Activated T-cell treated with anti-CD3 and anti-CD28 coated beads for 48 hours (primary cell): ENCODE results near the gene CHST13.

Experiments used
- DNase-seq: peaks from one replicate; pipeline ENCODE4 v3.0.0-alpha.2; 2020; ENCODE audit warnings: low read depth

The CHST13 gene

GRCh38 chr3:126510308-126510910 lies 13.5 kb upstream of the CHST13 start:
- no peak for DNase-seq

DNA sequence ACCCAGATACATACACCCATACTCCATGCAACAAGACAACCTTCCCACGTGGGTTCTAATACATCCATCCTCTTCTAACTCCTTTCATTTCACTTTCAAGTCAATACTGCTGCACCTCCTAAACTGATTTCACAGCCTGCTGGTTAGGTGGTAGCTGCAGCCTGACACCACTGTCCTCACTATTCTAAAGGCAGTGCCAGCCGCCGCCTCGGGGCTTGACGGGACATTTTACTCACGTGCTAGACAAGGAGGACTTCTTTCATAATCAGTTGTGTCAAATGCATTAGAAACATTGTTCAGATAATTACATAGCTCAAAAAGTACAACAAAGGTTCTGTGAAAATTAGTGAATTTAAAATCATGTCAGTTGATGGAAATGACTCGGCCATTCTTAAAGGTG lies 12.7 kb upstream of the CHST13 start:
- DNase-seq: no peak

GRCh38 chr3:126512026-126512425 lies 11.9 kb upstream of the CHST13 start:
- no peak for DNase-seq

- no peak for DNase-seq
Measured at GRCh38 chr3:126512916-126513650, 10.9 kb upstream of the CHST13 start.

GRCh38 chr3:126514161-126514560 lies 9.8 kb upstream of the CHST13 start:
- no peak for DNase-seq

DNA sequence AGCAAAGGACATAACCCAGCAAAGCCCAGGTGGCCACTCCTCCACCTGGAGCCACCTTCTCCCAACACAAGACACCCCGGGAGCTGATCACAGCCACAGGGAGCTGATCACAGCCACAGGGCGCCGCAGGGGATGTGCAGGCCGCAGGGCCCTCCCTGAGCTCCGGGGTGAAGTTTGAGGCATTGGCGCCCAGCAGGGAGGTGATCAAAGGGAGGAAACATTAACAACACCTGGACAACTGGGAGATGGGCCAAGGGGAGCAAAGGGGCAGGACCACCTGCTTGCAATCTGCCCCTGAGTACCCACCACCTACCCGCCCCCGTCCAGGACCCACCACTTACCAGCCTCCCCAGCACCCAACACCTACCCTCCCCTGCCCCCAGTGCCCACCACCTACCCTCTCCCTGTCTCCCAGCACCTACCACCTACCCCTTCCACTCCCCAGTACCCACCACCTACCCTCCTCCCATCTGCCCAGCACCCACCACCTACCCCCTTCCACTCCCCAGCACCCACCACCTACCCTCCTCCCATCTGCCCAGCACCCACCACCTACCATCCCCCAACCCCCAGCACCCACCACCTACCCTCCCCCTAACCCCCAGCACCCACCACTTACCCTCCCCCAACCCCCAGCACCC lies 8.8 kb upstream of the CHST13 start:
- DNase-seq: no peak

DNA sequence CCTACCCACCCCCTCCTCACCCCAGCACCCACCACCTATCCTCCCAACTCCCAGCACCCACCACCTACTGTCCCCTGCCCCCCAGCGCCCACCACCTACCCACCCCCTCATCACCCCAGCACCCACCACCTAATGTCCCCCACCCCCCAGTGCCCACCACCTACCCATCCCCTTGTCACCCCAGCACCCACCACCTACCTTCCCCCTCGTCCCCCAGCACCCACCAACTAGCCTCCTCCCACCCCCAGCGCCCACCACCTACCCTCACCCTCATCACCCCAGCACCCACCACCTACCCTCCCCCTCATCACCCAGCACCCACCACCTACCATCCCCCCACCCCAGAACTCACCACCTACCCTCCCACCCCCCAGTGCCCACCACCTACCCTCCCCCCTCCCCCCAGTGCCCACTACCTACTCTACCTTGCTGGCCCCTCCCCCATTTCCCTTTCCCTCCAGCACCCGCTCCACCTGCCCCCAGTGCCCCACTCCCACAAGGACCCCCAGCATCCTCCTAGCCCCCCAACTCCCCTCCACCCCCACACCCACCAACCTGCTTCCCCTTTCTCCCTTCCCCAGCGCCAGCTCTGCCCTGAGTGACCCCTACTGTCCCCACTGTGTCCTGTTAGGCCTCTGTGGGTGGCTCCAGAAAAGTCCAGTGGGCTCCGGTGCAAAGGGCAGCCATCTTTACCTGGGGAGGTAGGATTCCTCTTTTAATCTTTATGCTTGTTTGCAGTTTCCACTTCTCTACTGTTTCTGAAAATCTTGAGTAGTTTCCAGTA lies 7.6 kb upstream of the CHST13 start:
- no peak for DNase-seq

DNA sequence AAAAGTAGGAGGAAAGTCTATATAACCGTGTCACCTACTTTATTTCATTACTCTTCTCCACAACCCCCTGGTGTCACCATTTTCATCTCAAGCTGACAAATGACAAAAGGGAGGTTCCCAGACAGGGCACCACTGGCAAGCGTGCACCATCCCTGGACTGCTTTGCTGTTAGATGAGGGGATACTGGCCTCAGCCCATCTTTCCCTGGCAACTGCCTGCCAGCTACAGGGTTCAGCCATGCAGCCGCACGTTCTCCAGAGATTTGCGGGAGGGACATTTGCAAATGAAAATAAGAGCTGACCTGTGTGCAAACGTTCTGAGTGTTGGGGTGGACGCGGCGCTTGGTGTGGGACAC lies 7.0 kb upstream of the CHST13 start:
- DNase-seq: no peak

DNA sequence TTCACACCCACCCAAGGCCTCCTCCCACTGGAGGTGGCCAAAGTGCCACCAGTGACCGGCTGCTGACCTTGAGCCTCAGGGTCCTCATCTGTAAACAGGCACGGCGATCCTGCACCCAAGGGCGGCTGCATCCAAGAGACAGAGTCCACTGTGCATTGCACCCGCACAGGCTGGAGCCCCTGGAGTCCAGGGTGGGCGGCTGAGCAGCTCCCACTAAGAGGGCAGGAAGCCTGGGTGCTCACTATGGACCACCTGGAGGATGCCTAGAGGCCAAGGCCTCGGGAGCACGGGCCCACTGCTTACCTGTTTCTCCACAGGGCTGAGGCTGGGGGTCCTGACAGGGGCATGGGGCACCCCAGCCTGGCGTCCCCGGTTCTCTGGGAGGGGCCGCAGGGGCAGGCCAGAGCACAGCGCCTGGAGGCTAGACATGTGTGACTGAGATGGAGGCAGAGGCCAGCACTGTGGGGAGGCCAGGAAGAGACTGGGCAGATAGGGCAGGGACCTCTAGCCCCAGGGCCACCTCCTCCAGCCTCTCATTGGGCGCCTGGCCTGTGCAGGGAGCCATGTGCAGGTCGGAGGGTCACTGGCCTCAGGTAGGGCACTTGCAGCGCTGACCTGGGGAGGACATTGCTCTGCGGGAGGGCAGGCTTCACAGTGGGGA lies 6.5 kb upstream of the CHST13 start, which contains the start of gene UROC1:
TSS of gene UROC1 (minus strand) at position 483 of the 661 bp plus-strand sequence. CDS start at position 429, 54 bp downstream.
- no peak for DNase-seq

DNA sequence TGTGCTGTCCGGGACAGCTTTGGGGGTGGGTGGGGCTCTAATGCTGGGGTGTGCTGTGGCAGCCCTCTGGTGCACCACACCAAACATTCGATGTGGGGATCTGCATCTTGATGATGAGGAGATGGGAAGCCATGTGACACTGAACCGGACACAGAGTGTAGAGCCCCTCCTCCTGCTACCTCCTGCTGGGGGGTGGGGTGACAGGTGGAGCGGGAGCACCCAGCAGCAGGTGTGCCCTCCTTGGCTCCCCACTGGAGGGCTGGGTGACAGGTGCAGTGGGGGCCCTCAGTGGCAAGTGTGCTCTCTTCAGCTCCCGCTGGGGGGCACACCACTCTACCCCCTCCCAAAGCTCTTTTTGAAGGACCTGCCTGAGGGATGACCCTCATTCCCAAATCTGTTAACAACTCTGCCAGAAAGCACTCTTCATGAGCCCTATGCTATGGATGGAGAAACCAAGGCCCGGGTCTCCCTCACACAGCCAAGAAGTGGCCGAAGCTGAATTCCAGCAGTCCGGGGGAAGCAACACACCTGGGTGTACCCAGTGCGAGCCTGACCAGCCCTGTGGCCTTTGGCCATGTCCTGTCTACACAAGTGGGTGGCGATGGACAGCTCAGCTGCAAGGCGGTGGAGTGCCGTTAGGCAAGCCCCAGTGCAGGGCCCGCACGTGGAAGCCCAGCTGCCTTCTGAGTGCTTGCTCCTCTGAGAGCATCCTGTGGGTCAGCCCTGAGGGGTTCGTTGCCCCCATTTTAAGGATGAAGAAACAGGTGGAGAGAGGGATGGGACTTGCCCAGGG lies 5.8 kb upstream of the CHST13 start:
- DNase-seq: no peak

GRCh38 chr3:126518779-126519177 lies 5.2 kb upstream of the CHST13 start:
- no peak for DNase-seq

DNA sequence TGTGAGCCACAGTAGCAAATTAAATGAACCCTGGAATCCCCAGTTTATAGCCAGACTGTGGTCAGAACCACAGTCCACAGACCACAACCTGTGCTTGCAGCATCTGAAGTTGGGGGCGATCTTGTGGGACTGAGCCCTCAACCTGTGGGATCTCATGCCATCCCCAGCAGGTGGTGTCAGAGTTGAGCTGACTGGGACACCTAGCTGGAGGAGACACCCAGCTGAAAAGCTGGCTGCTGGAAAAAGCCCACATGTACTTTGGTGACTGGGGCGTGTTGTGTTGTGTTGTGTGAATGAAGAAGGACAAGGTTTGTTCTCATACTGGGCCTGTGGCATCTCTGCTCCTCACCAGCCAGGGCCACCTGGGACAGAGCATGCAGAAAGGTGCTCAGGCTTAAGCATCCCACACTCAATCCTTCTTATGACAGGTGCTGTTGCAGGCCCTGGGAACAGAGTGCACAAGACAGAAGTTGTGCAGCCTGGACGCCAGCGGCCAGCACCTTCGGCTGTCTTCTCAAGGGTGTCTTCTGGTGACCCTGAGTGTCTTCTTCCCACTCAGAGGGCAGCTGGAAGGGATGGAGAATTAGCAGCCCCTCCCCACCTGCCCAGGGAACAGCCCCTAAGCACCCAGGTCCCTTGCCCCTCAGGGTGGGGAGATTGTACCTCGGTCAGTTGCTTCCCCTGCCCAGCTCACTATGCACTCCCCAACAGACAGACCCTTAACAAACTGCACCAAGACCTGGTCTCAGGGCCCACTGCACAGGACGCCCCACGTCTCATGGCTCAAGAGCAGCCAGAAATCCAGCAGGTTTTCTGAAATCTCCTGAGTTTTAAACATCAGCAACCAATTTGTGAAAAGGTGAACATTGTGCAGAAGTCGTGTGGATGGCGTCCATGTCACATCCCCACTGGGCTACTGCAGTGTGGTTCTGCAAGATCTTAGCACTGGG lies 4.2 kb upstream of the CHST13 start:
- DNase-seq: no peak

DNA sequence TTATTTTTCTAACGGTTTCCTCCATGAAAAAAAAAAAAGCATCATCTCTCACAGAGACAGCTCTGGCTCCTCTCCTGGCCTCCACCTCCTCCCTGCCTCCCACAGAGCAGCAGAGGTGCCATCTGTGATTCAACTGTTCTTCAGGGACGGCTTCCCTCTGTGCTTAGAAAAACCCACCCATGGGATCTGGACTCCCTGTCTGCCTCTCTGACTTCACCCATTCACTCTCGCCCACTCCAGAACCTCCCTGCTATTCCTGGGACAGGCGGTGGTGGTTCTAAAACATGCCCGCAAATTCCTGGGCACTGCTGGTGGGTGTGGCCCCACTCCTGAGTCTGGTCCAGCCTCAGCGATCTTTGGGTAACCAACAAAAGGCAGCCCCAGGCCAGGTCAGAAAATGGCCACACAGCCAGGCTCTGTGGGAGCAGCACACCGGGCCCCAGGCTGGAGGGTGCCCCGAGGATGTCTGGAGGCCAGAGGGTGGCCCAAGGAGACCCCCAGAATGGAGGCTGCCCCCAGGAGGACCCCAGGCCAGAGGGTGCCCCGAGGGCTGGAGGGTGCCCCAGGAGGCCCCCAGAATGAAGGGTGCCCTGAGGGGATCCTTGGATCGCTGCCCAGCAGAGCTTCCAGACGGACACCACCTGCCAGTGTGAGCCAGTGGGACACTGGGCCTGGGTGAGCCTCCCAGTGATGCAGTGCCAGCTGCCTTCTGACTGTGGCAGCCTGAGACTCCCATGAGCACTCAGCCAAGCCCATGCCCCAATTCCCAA lies 2.6 kb upstream of the CHST13 start:
- no peak for DNase-seq

- peak; percentile 15 for DNase-seq
Measured at GRCh38 chr3:126522363-126522788, 1.6 kb upstream of the CHST13 start.

GRCh38 chr3:126524429-126524988 lies 554 bp downstream of the CHST13 start:
- DNase-seq: no peak

GRCh38 chr3:126525091-126525852 lies 1.3 kb downstream of the CHST13 start:
- no peak for DNase-seq

- no peak for DNase-seq
Measured at GRCh38 chr3:126525853-126526667, 2.1 kb downstream of the CHST13 start.
